HEK293T (cell line): ENCODE data around the gene MAFF.

Source experiments
- BHLHE40 ChIP-seq: fragments of 450-650 bp; IDR thresholded peaks from 2 replicates; pipeline ENCODE4 v1.6.1; 2016; ENCODE audit warnings: mild to moderate bottlenecking, moderate library complexity, borderline replicate concordance
- ELF4 ChIP-seq: fragments of 450-650 bp; IDR thresholded peaks from 2 replicates; pipeline ENCODE4 v1.6.1; 2017; ENCODE audit warnings: antibody characterized with exemption
- FOXA1 ChIP-seq: fragments of 450-650 bp; IDR thresholded peaks from 2 replicates; pipeline ENCODE4 v1.6.1; 2016; ENCODE audit warnings: mild to moderate bottlenecking
- HDGF ChIP-seq: fragments of 450-650 bp; IDR thresholded peaks from 2 replicates; pipeline ENCODE4 v1.6.1; 2017; ENCODE audit warnings: antibody characterized with exemption, borderline replicate concordance
- SP1 ChIP-seq: fragments of 450-650 bp; IDR thresholded peaks from 2 replicates; pipeline ENCODE4 v1.6.1; 2017

DNA sequence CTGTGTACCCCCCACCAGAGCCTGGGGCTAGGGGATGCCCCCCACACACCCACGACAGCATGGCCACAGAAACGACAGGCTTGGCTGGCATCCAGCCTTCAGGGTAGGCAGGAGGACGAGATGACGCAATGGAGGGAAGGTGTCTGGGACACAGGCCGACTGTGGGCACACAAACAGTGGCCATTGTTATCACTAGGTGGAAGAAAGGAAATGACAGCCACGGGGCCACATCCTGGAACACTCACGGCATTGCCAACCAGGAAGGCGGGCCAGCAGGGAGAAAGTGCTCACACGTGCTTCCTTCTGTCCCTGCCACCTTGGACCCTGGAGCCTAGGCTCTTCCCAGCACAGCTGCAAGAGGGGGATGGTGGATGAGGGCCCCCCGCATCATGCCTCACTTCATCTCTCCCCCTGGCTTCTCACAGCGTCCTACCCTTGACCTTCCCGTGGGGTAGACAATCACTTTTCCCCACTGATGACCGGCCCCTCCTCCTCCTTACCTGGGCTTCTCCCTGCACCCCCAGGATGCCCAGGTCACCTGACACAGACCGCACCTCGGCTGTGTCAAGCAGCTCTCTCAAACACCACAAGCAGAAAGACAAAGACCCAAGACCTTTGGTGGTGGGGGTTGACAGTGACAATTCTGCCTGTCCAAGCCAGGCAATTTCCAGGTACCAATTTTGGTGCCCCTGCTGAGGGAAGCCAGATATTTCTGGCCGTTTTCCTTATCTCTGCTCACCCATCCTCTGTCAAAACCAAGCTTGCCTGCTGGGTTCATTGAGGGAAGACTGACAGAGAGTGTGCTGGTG, 28.8 kb upstream of the MAFF start:
- TF ChIP-seq SP1 (no peak), FOXA1 (no peak), ELF4 (no peak), HDGF (no peak), BHLHE40 (no peak)
